GM12878 (cell line): Measurements from ENCODE around the gene ABCD3.

Experiments used
- CTCF ChIP-seq, 3 experiments: IDR thresholded peaks in 2 of 3; conservative IDR thresholded peaks in 1 of 3; 2 replicates each; pipeline ENCODE4 v1.5.1; 2011; ENCODE audit warnings: low read depth in 3 of 3, low read length in 3 of 3, mild to moderate bottlenecking in 3 of 3, control low read depth in 2 of 3, moderate library complexity in 2 of 3, inconsistent platforms in 1 of 3, mixed read lengths in 1 of 3; ENCODE audit not compliant: control insufficient read depth in 2 of 3, insufficient read depth in 1 of 3; ENCODE audit errors: extremely low read depth in 1 of 3
- EGR1 ChIP-seq, 2 experiments: IDR thresholded peaks; 1 replicate in 1 of 2; 2 replicates in 1 of 2; pipeline ENCODE4 v1.6.1; 2011 to 2012; ENCODE audit warnings: low read depth in 2 of 2, low read length in 2 of 2, borderline replicate concordance in 1 of 2, mild to moderate bottlenecking in 1 of 2, moderate library complexity in 1 of 2
- EZH2 ChIP-seq: IDR thresholded peaks from 2 replicates; pipeline ENCODE4 v1.6.1; 2012; ENCODE audit warnings: low read depth, mild to moderate bottlenecking, control low read depth, inconsistent platforms, low read length, borderline replicate concordance; ENCODE audit not compliant: control insufficient read depth
- GABPA ChIP-seq: IDR thresholded peaks from 2 replicates; pipeline ENCODE4 v1.6.1; 2014; ENCODE audit warnings: antibody characterized with exemption, low read depth, mild to moderate bottlenecking, inconsistent platforms
- HDAC2 ChIP-seq: fragments of 200-600 bp; sonication (generic); IDR thresholded peaks from 2 replicates; pipeline ENCODE4 v1.6.1; 2017
- MAX ChIP-seq: IDR thresholded peaks from 2 replicates; pipeline ENCODE4 v1.6.1; 2012; ENCODE audit warnings: low read depth, low read length, improper control_type of control experiment
- POLR2AphosphoS5 ChIP-seq: IDR thresholded peaks from 2 replicates; pipeline ENCODE4 v1.6.1; 2011; ENCODE audit warnings: mild to moderate bottlenecking, low read length, inconsistent platforms
- ZNF622 ChIP-seq: fragments of 450-650 bp; IDR thresholded peaks from 2 replicates; pipeline ENCODE4 v1.6.1; 2017; ENCODE audit warnings: mild to moderate bottlenecking, inconsistent platforms
- ZNF687 ChIP-seq: fragments of 450-650 bp; IDR thresholded peaks from 2 replicates; pipeline ENCODE4 v1.6.1; 2017; ENCODE audit warnings: mild to moderate bottlenecking, moderate library complexity

- TF ChIP-seq EGR1 (IDR thresholded peaks at IDR 0.05; ENCODE audit: borderline replicate concordance in 1 of 2, low read depth in 2 of 2, low read length in 2 of 2) (no peak), CTCF (IDR thresholded peaks at IDR 0.05 in 2 of 3, conservative IDR thresholded peaks at IDR 0.05 in 1 of 3; ENCODE audit: control insufficient read depth in 2 of 3, extremely low read depth in 1 of 3, insufficient read depth in 1 of 3, low read depth in 3 of 3, low read length in 3 of 3) (no peak), HDAC2 (no peak), ZNF687 (no peak), ZNF622 (no peak), POLR2AphosphoS5 (no peak), GABPA (no peak), EZH2 (no peak), MAX (no peak)
These were observed 110.6 kb downstream of the ABCD3 start for GRCh38 chr1:94528826-94529225.
